Keratinocyte (primary cell): ENCODE data around the gene GJB6.
A peak's percentile ranks its signal among the peaks of the same experiment; 100 is the strongest.

ENCODE experiments used
- EZH2 ChIP-seq: IDR thresholded peaks from one replicate; pipeline ENCODE4 v1.6.1; 2012; ENCODE audit warnings: inconsistent platforms, mild to moderate bottlenecking, low read length, moderate library complexity
- TF ChIP-seq, protein P1 (sequence below), 3 experiments: IDR thresholded peaks in 1 of 3; conservative IDR thresholded peaks in 1 of 3; optimal IDR thresholded peaks in 1 of 3; 2 replicates in 2 of 3; 3 replicates in 1 of 3; pipeline versions ENCODE3 to v1.5.1; 2011; ENCODE audit warnings: low read length in 3 of 3, mild to moderate bottlenecking in 3 of 3, moderate library complexity in 2 of 3, control low read depth in 1 of 3, inconsistent platforms in 1 of 3; ENCODE audit not compliant: insufficient read depth in 2 of 3; ENCODE audit errors: extremely low read depth in 1 of 3

DNA sequence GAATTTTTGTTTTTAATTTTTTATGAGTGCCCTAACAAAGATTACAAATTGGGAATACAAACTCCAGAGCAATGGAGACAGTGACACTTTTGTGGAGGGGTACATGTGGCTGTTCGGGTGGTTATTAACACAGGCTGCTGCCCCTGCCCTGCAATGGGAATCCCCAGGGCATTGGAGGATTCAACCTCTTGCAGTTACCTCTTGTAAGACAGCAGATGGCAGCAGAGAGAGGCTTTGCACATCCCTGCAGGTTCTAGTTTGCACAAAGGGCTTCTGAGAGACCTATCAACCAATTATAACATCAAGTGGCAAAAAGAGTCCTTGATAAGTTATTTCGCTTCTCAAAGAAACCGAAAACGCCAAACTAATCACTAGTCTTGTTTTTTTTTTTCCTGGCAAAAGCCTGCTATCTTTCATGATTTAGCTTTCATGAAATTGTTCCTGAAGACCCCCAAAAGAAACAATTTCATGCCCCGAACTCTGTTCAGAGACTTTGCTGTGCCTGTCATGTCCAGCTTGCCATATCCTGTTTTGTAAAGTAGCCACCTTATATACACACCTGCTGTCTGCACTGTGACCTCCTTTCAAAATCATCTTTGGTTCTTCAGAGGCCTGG, 49.8 kb downstream of the GJB6 start:
- TF ChIP-seq, protein P1, sequence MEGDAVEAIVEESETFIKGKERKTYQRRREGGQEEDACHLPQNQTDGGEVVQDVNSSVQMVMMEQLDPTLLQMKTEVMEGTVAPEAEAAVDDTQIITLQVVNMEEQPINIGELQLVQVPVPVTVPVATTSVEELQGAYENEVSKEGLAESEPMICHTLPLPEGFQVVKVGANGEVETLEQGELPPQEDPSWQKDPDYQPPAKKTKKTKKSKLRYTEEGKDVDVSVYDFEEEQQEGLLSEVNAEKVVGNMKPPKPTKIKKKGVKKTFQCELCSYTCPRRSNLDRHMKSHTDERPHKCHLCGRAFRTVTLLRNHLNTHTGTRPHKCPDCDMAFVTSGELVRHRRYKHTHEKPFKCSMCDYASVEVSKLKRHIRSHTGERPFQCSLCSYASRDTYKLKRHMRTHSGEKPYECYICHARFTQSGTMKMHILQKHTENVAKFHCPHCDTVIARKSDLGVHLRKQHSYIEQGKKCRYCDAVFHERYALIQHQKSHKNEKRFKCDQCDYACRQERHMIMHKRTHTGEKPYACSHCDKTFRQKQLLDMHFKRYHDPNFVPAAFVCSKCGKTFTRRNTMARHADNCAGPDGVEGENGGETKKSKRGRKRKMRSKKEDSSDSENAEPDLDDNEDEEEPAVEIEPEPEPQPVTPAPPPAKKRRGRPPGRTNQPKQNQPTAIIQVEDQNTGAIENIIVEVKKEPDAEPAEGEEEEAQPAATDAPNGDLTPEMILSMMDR (optimal IDR thresholded peaks at IDR 0.05 in 1 of 3, IDR thresholded peaks at IDR 0.05 in 1 of 3, conservative IDR thresholded peaks at IDR 0.05 in 1 of 3; ENCODE audit: extremely low read depth in 1 of 3, insufficient read depth in 2 of 3, low read length in 3 of 3) = peak; percentile 82 to 88 (median 85)
- no peak for TF ChIP-seq EZH2
